GM12873 (cell line): ENCODE data around the gene IL36A.

Source experiments
- CTCF ChIP-seq: IDR thresholded peaks from 2 replicates; pipeline ENCODE4 v1.5.1; 2012; ENCODE audit warnings: low read depth, mild to moderate bottlenecking, moderate library complexity, low read length, control low read depth; ENCODE audit not compliant: insufficient read depth; ENCODE audit errors: missing control alignments

The IL36A gene

GRCh38 chr2:113056521-113056920 lies 51.3 kb downstream of the IL36A start:
- TF ChIP-seq CTCF = no peak

GRCh38 chr2:113057117-113057516 lies 51.9 kb downstream of the IL36A start:
- TF ChIP-seq CTCF = no peak
